H1 (cell line): ENCODE measurements around the gene MYH7. TPM values are rescaled to one million over a fixed set of nuclear protein-coding genes. Genes with fewer than 3 reads are reported as not detected.

Experiments used
- CBX8 ChIP-seq: fragments of 300-800, 300-1000 bp; sonication (generic); IDR thresholded peaks from 2 replicates; pipeline ENCODE4 v1.7.1; 2016; ENCODE audit warnings: low read depth, low read length, borderline replicate concordance
- NANOG ChIP-seq: IDR thresholded peaks from 2 replicates; pipeline ENCODE4 v1.6.1; 2011; ENCODE audit warnings: low read length, low read depth, mild to moderate bottlenecking, inconsistent platforms; ENCODE audit not compliant: insufficient read depth, poor library complexity, severe bottlenecking
- SIRT6 ChIP-seq: IDR thresholded peaks from one replicate; pipeline ENCODE4 v1.7.1; 2012; ENCODE audit warnings: low read length, inconsistent platforms
- polyA plus RNA-seq, 7 experiments: library from polyadenylated mRNA; depleted of rRNA in 3 of 7; stranded (reverse) in 5 of 7; unstranded in 2 of 7; fragments of >200 nt in 5 of 7; fragments of 200-250 nt in 2 of 7; gene quantifications; 1 replicate in 5 of 7; 2 replicates in 1 of 7; 4 replicates in 1 of 7; pipeline versions ENCODE4 v1.2.1 to v1.2.3, GENCODE V29; 2011 to 2013; ENCODE audit warnings: missing spikeins in 2 of 7, mixed read lengths in 2 of 7
- total RNA-seq: library from RNA; stranded (reverse); fragmentation: NEBNext Ultra II Directional; extraction: Animal tissue kit (Norgen Biotek cat#: 25700); gene quantifications from 2 replicates; pipeline ENCODE4 v1.2.1, GENCODE V29; 2021
- TF ChIP-seq, protein P1 (sequence below): fragments of 300-600 bp; sonication (generic); IDR thresholded peaks from 2 replicates; pipeline ENCODE4 v1.7.1; 2012; ENCODE audit warnings: low read length, moderate library complexity, mild to moderate bottlenecking, inconsistent platforms; ENCODE audit not compliant: insufficient replicate concordance

The MYH7 gene
- total and polyA plus RNA-seq, 2 of the 8 experiments (the other 6 are each of a cell fraction or from before 2014, with no cell fraction given): not detected

DNA sequence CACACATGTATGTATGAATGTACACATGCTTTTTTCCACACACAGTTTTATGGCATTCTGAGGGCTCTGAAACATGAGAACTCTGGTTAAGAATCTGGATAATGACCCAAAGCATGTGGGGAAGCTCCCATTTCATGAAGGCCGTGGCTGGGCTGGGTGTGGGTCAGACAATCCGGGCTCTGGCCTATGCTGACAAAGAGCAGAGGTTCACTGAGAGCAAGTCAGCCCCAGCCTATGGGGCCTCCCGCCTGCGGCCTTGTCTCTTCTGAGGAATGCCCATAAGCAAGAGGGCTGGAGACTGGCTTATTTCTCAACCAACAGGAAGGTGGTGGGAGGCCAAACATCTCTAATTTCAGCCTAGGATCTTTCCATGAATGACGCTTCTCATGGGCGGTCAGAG, 35.9 kb downstream of the MYH7 start (continued):
- TF ChIP-seq, protein P1, sequence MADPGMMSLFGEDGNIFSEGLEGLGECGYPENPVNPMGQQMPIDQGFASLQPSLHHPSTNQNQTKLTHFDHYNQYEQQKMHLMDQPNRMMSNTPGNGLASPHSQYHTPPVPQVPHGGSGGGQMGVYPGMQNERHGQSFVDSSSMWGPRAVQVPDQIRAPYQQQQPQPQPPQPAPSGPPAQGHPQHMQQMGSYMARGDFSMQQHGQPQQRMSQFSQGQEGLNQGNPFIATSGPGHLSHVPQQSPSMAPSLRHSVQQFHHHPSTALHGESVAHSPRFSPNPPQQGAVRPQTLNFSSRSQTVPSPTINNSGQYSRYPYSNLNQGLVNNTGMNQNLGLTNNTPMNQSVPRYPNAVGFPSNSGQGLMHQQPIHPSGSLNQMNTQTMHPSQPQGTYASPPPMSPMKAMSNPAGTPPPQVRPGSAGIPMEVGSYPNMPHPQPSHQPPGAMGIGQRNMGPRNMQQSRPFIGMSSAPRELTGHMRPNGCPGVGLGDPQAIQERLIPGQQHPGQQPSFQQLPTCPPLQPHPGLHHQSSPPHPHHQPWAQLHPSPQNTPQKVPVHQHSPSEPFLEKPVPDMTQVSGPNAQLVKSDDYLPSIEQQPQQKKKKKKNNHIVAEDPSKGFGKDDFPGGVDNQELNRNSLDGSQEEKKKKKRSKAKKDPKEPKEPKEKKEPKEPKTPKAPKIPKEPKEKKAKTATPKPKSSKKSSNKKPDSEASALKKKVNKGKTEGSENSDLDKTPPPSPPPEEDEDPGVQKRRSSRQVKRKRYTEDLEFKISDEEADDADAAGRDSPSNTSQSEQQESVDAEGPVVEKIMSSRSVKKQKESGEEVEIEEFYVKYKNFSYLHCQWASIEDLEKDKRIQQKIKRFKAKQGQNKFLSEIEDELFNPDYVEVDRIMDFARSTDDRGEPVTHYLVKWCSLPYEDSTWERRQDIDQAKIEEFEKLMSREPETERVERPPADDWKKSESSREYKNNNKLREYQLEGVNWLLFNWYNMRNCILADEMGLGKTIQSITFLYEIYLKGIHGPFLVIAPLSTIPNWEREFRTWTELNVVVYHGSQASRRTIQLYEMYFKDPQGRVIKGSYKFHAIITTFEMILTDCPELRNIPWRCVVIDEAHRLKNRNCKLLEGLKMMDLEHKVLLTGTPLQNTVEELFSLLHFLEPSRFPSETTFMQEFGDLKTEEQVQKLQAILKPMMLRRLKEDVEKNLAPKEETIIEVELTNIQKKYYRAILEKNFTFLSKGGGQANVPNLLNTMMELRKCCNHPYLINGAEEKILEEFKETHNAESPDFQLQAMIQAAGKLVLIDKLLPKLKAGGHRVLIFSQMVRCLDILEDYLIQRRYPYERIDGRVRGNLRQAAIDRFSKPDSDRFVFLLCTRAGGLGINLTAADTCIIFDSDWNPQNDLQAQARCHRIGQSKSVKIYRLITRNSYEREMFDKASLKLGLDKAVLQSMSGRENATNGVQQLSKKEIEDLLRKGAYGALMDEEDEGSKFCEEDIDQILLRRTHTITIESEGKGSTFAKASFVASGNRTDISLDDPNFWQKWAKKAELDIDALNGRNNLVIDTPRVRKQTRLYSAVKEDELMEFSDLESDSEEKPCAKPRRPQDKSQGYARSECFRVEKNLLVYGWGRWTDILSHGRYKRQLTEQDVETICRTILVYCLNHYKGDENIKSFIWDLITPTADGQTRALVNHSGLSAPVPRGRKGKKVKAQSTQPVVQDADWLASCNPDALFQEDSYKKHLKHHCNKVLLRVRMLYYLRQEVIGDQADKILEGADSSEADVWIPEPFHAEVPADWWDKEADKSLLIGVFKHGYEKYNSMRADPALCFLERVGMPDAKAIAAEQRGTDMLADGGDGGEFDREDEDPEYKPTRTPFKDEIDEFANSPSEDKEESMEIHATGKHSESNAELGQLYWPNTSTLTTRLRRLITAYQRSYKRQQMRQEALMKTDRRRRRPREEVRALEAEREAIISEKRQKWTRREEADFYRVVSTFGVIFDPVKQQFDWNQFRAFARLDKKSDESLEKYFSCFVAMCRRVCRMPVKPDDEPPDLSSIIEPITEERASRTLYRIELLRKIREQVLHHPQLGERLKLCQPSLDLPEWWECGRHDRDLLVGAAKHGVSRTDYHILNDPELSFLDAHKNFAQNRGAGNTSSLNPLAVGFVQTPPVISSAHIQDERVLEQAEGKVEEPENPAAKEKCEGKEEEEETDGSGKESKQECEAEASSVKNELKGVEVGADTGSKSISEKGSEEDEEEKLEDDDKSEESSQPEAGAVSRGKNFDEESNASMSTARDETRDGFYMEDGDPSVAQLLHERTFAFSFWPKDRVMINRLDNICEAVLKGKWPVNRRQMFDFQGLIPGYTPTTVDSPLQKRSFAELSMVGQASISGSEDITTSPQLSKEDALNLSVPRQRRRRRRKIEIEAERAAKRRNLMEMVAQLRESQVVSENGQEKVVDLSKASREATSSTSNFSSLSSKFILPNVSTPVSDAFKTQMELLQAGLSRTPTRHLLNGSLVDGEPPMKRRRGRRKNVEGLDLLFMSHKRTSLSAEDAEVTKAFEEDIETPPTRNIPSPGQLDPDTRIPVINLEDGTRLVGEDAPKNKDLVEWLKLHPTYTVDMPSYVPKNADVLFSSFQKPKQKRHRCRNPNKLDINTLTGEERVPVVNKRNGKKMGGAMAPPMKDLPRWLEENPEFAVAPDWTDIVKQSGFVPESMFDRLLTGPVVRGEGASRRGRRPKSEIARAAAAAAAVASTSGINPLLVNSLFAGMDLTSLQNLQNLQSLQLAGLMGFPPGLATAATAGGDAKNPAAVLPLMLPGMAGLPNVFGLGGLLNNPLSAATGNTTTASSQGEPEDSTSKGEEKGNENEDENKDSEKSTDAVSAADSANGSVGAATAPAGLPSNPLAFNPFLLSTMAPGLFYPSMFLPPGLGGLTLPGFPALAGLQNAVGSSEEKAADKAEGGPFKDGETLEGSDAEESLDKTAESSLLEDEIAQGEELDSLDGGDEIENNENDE: no peak
- no peak for TF ChIP-seq SIRT6
- no peak for TF ChIP-seq CBX8
- TF ChIP-seq NANOG: no peak
